ENCODE data around the gene OLFML3. TPM values are rescaled to one million over a fixed set of nuclear protein-coding genes. Genes with fewer than 3 reads are reported as not detected.

Gene OLFML3
- total RNA-seq, 1 experiment from 2014 or later = 171 TPM

- Histone ChIP-seq H4K91ac (ENCODE audit: insufficient read length, low read depth, low read length) (no peak overlapping the region), H3K9me3 (ENCODE audit: control insufficient read depth, low read depth, low read length) (no peaks in the 10 kb centered on the region), H3K4me1 (ENCODE audit: insufficient read depth, low read length) (peaks cover 15% of the 10 kb centered on the region), H2BK12ac (ENCODE audit: insufficient read length, low read depth, low read length) (no peak overlapping the region), H3T11ph (ENCODE audit: low read length) (no peak overlapping the region), H2AK5ac (ENCODE audit: insufficient read length, low read length) (no peak overlapping the region), H4K5ac (ENCODE audit: insufficient read length, low read depth, low read length) (no peak overlapping the region), H3K27ac (ENCODE audit: insufficient read length, low read depth, low read length) (no peak overlapping the region), H2BK20ac (ENCODE audit: low read depth, low read length, poor library complexity, severe bottlenecking) (no peak overlapping the region), H3K23me2 (ENCODE audit: insufficient read length, low read depth, low read length, poor library complexity, severe bottlenecking) (no peaks in the 10 kb centered on the region), H2AFZ (ENCODE audit: low read length) (no peak overlapping the region), H3K14ac (ENCODE audit: insufficient read depth, low read length) (no peak overlapping the region), H2BK15ac (ENCODE audit: low read depth, low read length) (no peak overlapping the region), H3K23ac (ENCODE audit: insufficient read length, low read depth, low read length) (no peak overlapping the region), H3K27me3 (ENCODE audit: insufficient read depth, low read length) (no peaks in the 10 kb centered on the region), H3K79me1 (ENCODE audit: insufficient read depth, low read depth, low read length, poor library complexity, severe bottlenecking) (no peaks in the 10 kb centered on the region), H3K9ac (ENCODE audit: extremely low read depth, insufficient read length, low read length) (no peak overlapping the region), H4K8ac (replicated peaks; ENCODE audit: insufficient read length, low read depth, low read length) (no peak overlapping the region), H4K20me1 (ENCODE audit: control insufficient read depth, insufficient read depth, insufficient read length) (no peaks in the 10 kb centered on the region), H3K56ac (ENCODE audit: insufficient read length, low read depth, low read length) (no peak overlapping the region), H2BK120ac (ENCODE audit: low read depth, low read length, poor library complexity, severe bottlenecking) (no peak overlapping the region), H3K79me2 (ENCODE audit: insufficient read depth, low read length) (no peaks in the 10 kb centered on the region), H3K4me2 (ENCODE audit: insufficient read depth, insufficient read length, low read length) (no peak overlapping the region), H2BK5ac (ENCODE audit: insufficient read length, low read length) (no peak overlapping the region), H3K18ac (ENCODE audit: insufficient read length, low read depth, low read length) (no peak overlapping the region), H3K4ac (ENCODE audit: low read depth, low read length) (no peak overlapping the region)
- H3K9me3 Mint-ChIP-seq = peaks cover 0 to under 1% of the 10 kb centered on the region in 2 experiments; a peak in 1 of 5 replicates
- H3K4me3 Mint-ChIP-seq = no peak overlapping the region
- peaks cover 24 to 31% of the 10 kb centered on the region in 2 experiments for H3K4me1 Mint-ChIP-seq
- no peak for DNase-seq
- H3K27me3 Mint-ChIP-seq (ENCODE audit: low read depth) = no peaks in the 10 kb centered on the region; the same call in 1 of the 2 replicates
- no peak for TF ChIP-seq CTCF (conservative IDR thresholded peaks at IDR 0.05)
- no peak overlapping the region for H3K27ac Mint-ChIP-seq
- H3K36me3 Mint-ChIP-seq (ENCODE audit: insufficient read depth in 1 of 3, low read depth in 3 of 3) = peaks cover 2 to 9% (median 8%) of the 10 kb centered on the region in 3 experiments
Observed at GRCh38 chr1:114011796-114012195, 32.5 kb downstream of the OLFML3 start.

All from H9 (cell line).